Activated CD4-positive, alpha-beta T cell treated with anti-CD3 and anti-CD28 coated beads, Interleukin-2, amount 10 ng/mL, durations not matched to agents 7 days and 5 days (primary cell): Measurements from ENCODE around the gene PSMB10. TPM values are rescaled to one million over a fixed set of nuclear protein-coding genes. Genes with fewer than 3 reads are reported as not detected.

Experiments used
- CTCF ChIA-PET: fragments of 350-600 bp; sonication (Branson Sonifier 250); formaldehyde crosslinking; loops from one replicate; lab custom pipeline; 2021; ENCODE audit warnings: antibody characterized with exemption; lab: Charles Lee
- POLR2A ChIA-PET: fragments of 350-600 bp; sonication (Branson Sonifier 250); formaldehyde crosslinking; loops from one replicate; lab custom pipeline; 2021; ENCODE audit warnings: antibody characterized with exemption; lab: Charles Lee
- DNase-seq: peaks from one replicate; pipeline ENCODE4 v3.0.0-alpha.2; 2020
- H3K27ac Mint-ChIP-seq: one replicate; pipeline ENCODE4 v1.8.0; 2021; ENCODE audit warnings: mild to moderate bottlenecking, moderate library complexity, mixed read lengths
- H3K27me3 Mint-ChIP-seq: one replicate; pipeline ENCODE4 v1.8.0; 2021; ENCODE audit warnings: mixed read lengths
- H3K36me3 Mint-ChIP-seq: one replicate; pipeline ENCODE4 v1.8.0; 2021; ENCODE audit warnings: low read depth, mixed read lengths
- H3K4me1 Mint-ChIP-seq: one replicate; pipeline ENCODE4 v1.8.0; 2021; ENCODE audit warnings: mixed read lengths
- H3K4me3 Mint-ChIP-seq: one replicate; pipeline ENCODE4 v1.8.0; 2021; ENCODE audit warnings: mild to moderate bottlenecking, moderate library complexity, mixed read lengths
- H3K9me3 Mint-ChIP-seq: one replicate; pipeline ENCODE4 v1.8.0; 2021; ENCODE audit warnings: mixed read lengths
- total RNA-seq, 2 experiments: library from RNA; stranded (reverse); gene quantifications; one replicate each; pipeline ENCODE4 v1.2.3, GENCODE V29; 2021

The PSMB10 gene
- total RNA-seq, 2 experiments from 2014 or later, result 214 to 288 TPM

GRCh38 chr16:67968400-67969253 lies 32.0 kb upstream of the PSMB10 start, which contains the start of gene SLC12A4:
Gene SLC12A4, minus strand, starts transcription at chr16:67968637. Its CDS starts 84 bp downstream, at chr16:67968553.
- CTCF ChIA-PET, result interaction anchor here (0.6 to 1.5 kb wide), 3 partner anchors 11 to 71 kb away, joined by 3 to 4 read pairs (median 3); no protein-coding TSS in a partner anchor
- DNase-seq, result peak; percentile 85
- H3K27ac Mint-ChIP-seq, result peak within 1 kb of the TSS; percentile 90
- no peaks in the 10 kb centered on the region for H3K9me3 Mint-ChIP-seq
- no peaks in the 10 kb centered on the region for H3K27me3 Mint-ChIP-seq
- POLR2A ChIA-PET, result no interaction called here
- H3K36me3 Mint-ChIP-seq, result no peaks in the 10 kb centered on the region
- peaks cover 27% of the 10 kb centered on the region for H3K4me1 Mint-ChIP-seq
- peak within 1 kb of the TSS; percentile 91 for H3K4me3 Mint-ChIP-seq

- Mint-ChIP-seq H3K27ac (peak overlapping the region; percentile 90), H3K4me3 (peak overlapping the region; percentile 91), H3K9me3 (no peaks in the 10 kb centered on the region), H3K4me1 (peaks cover 27% of the 10 kb centered on the region), H3K27me3 (no peaks in the 10 kb centered on the region), H3K36me3 (no peaks in the 10 kb centered on the region)
- DNase-seq, result peak; percentile 30
- ChIA-PET CTCF (interaction anchor here (1.5 kb wide), 1 partner anchor 72 kb away, joined by 3 read pairs; no protein-coding TSS in a partner anchor), POLR2A (no interaction called here)
These were observed 31.3 kb upstream of the PSMB10 start for GRCh38 chr16:67967958-67968399.

GRCh38 chr16:67967183-67967957 lies 30.7 kb upstream of the PSMB10 start:
- Mint-ChIP-seq H3K9me3 (no peaks in the 10 kb centered on the region), H3K4me3 (peak overlapping the region; percentile 91), H3K36me3 (peaks cover 5% of the 10 kb centered on the region), H3K27ac (peak overlapping the region; percentile 90), H3K4me1 (peaks cover 27% of the 10 kb centered on the region), H3K27me3 (no peaks in the 10 kb centered on the region)
- ChIA-PET POLR2A (no interaction called here), CTCF (interaction anchor here (1.1 kb wide), 1 partner anchor 56 kb away, joined by 4 read pairs; the partner anchor contains the start of genes DDX28 and DUS2)
- peak; percentile 12 for DNase-seq

- ChIA-PET POLR2A (no interaction called here), CTCF (interaction anchor here (1.1 to 2.9 kb wide), 4 partner anchors 15 to 81 kb away, joined by 3 to 9 read pairs (median 4); partner anchors contain the start of genes DDX28 and DUS2)
- H3K9me3 Mint-ChIP-seq, result no peaks in the 10 kb centered on the region
- peak overlapping the region; percentile 22 for H3K27ac Mint-ChIP-seq
- H3K27me3 Mint-ChIP-seq, result no peaks in the 10 kb centered on the region
- no peak for DNase-seq
- peak overlapping the region; percentile 91 for H3K4me3 Mint-ChIP-seq
- H3K4me1 Mint-ChIP-seq, result peaks cover 27% of the 10 kb centered on the region
- peaks cover 8% of the 10 kb centered on the region for H3K36me3 Mint-ChIP-seq
These were observed 30.0 kb upstream of the PSMB10 start for GRCh38 chr16:67966549-67967182.

- H3K9me3 Mint-ChIP-seq, result no peaks in the 10 kb centered on the region
- ChIA-PET POLR2A (no interaction called here), CTCF (interaction anchor here (0.6 to 2.9 kb wide), 7 partner anchors 12 to 352 kb away, joined by 3 to 9 read pairs (median 4); partner anchors contain the start of genes DDX28 and DUS2)
- no peak overlapping the region for H3K4me3 Mint-ChIP-seq
- H3K4me1 Mint-ChIP-seq, result peaks cover 27% of the 10 kb centered on the region
- peaks cover 8% of the 10 kb centered on the region for H3K36me3 Mint-ChIP-seq
- H3K27me3 Mint-ChIP-seq, result no peaks in the 10 kb centered on the region
- no peak overlapping the region for H3K27ac Mint-ChIP-seq
- no peak for DNase-seq
These were observed 29.3 kb upstream of the PSMB10 start for GRCh38 chr16:67965668-67966548.

- CTCF ChIA-PET, result interaction anchor here (0.8 to 2.9 kb wide), 3 partner anchors 17 to 76 kb away, joined by 3 to 9 read pairs (median 5); no protein-coding TSS in a partner anchor
- Mint-ChIP-seq H3K4me3 (no peak overlapping the region), H3K4me1 (peaks cover 24% of the 10 kb centered on the region)
These were observed 28.0 kb upstream of the PSMB10 start for GRCh38 chr16:67964477-67965131.

GRCh38 chr16:67963662-67964321 lies 27.1 kb upstream of the PSMB10 start:
- H3K4me1 Mint-ChIP-seq, result peaks cover 20% of the 10 kb centered on the region
- POLR2A ChIA-PET, result no interaction called here
- CTCF ChIA-PET, result interaction anchor here (0.8 to 2.9 kb wide), 2 partner anchors 18 to 22 kb away, joined by 3 to 9 read pairs; no protein-coding TSS in a partner anchor

More at GRCh38 chr16:67964477-67965131, 28.0 kb upstream of the PSMB10 start:
- H3K27me3 Mint-ChIP-seq, result no peaks in the 10 kb centered on the region
- DNase-seq, result no peak
- no peaks in the 10 kb centered on the region for H3K9me3 Mint-ChIP-seq
- no peak overlapping the region for H3K27ac Mint-ChIP-seq
- peaks cover 11% of the 10 kb centered on the region for H3K36me3 Mint-ChIP-seq
- POLR2A ChIA-PET, result no interaction called here

GRCh38 chr16:67963292-67963661 lies 26.6 kb upstream of the PSMB10 start:
- ChIA-PET CTCF (interaction anchor here (1.0 to 1.1 kb wide), 2 partner anchors 9 to 21 kb away, joined by 4 to 5 read pairs; no protein-coding TSS in a partner anchor), POLR2A (no interaction called here)
- Mint-ChIP-seq H3K27ac (no peak overlapping the region), H3K27me3 (no peaks in the 10 kb centered on the region), H3K4me1 (peaks cover 20% of the 10 kb centered on the region), H3K36me3 (peaks cover 11% of the 10 kb centered on the region), H3K9me3 (no peaks in the 10 kb centered on the region), H3K4me3 (no peak overlapping the region)
- no peak for DNase-seq

More at GRCh38 chr16:67963662-67964321, 27.1 kb upstream of the PSMB10 start:
- Mint-ChIP-seq H3K9me3 (no peaks in the 10 kb centered on the region), H3K27me3 (no peaks in the 10 kb centered on the region), H3K36me3 (peaks cover 11% of the 10 kb centered on the region), H3K4me3 (no peak overlapping the region), H3K27ac (no peak overlapping the region)
- DNase-seq, result no peak

- no peak overlapping the region for H3K27ac Mint-ChIP-seq
- CTCF ChIA-PET, result interaction anchor here (1.0 to 1.1 kb wide), 2 partner anchors 8 to 22 kb away, joined by 4 to 5 read pairs; no protein-coding TSS in a partner anchor
These were observed 25.5 kb upstream of the PSMB10 start for GRCh38 chr16:67962135-67962534.

GRCh38 chr16:67961551-67961957 lies 24.9 kb upstream of the PSMB10 start:
- POLR2A ChIA-PET, result no interaction called here
- H3K27me3 Mint-ChIP-seq, result no peaks in the 10 kb centered on the region
- CTCF ChIA-PET, result interaction anchor here (0.6 kb wide), 1 partner anchor 122 kb away, joined by 3 read pairs; no protein-coding TSS in a partner anchor
- no peak overlapping the region for H3K4me3 Mint-ChIP-seq
- peaks cover 9% of the 10 kb centered on the region for H3K4me1 Mint-ChIP-seq
- peaks cover 11% of the 10 kb centered on the region for H3K36me3 Mint-ChIP-seq
- no peak overlapping the region for H3K27ac Mint-ChIP-seq
- no peak for DNase-seq
- no peaks in the 10 kb centered on the region for H3K9me3 Mint-ChIP-seq

More at GRCh38 chr16:67962135-67962534, 25.5 kb upstream of the PSMB10 start:
- no peak for DNase-seq
- Mint-ChIP-seq H3K9me3 (no peaks in the 10 kb centered on the region), H3K4me1 (peaks cover 15% of the 10 kb centered on the region), H3K4me3 (no peak overlapping the region), H3K27me3 (no peaks in the 10 kb centered on the region), H3K36me3 (peaks cover 11% of the 10 kb centered on the region)
- POLR2A ChIA-PET, result no interaction called here
